Activated CD4-positive, CD25-positive, alpha-beta regulatory T cell treated with anti-CD3 and anti-CD28 coated beads, Interleukin-2, amount 50 U/mL, for 16 hours (primary cell): ENCODE results near the gene HDAC9.

Experiments used
- DNase-seq: peaks from one replicate; pipeline ENCODE4 v3.0.0-alpha.2; 2020; ENCODE audit warnings: low read depth, low spot score

The HDAC9 gene

GRCh38 chr7:18780938-18781337 is 285.4 kb downstream of the HDAC9 start:
- no peak for DNase-seq

- no peak for DNase-seq
Measured at GRCh38 chr7:18786196-18786727, 290.7 kb downstream of the HDAC9 start.

- DNase-seq = no peak
Measured at GRCh38 chr7:18786796-18787195, 291.2 kb downstream of the HDAC9 start.

GRCh38 chr7:18788026-18788425 is 292.5 kb downstream of the HDAC9 start:
- no peak for DNase-seq

GRCh38 chr7:18792871-18793595 is 297.5 kb downstream of the HDAC9 start:
- no peak for DNase-seq

GRCh38 chr7:18796216-18796615 is 300.7 kb downstream of the HDAC9 start:
- DNase-seq = no peak

- DNase-seq = no peak
Measured at GRCh38 chr7:18798088-18798906, 302.7 kb downstream of the HDAC9 start.

GRCh38 chr7:18799899-18800298 is 304.4 kb downstream of the HDAC9 start:
- DNase-seq = no peak

GRCh38 chr7:18803923-18804322 is 308.4 kb downstream of the HDAC9 start:
- no peak for DNase-seq

- no peak for DNase-seq
Measured at GRCh38 chr7:18806177-18806576, 310.6 kb downstream of the HDAC9 start.

GRCh38 chr7:18808026-18808425 is 312.5 kb downstream of the HDAC9 start:
- DNase-seq = no peak

GRCh38 chr7:18815261-18815960 is 319.9 kb downstream of the HDAC9 start:
- DNase-seq = no peak

GRCh38 chr7:18820981-18821380 is 325.4 kb downstream of the HDAC9 start:
- DNase-seq = no peak

GRCh38 chr7:18821554-18821953 is 326.0 kb downstream of the HDAC9 start:
- DNase-seq = no peak

- DNase-seq = no peak
Measured at GRCh38 chr7:18824157-18824556, 328.6 kb downstream of the HDAC9 start.

- DNase-seq = no peak
Measured at GRCh38 chr7:18828260-18828993, 332.9 kb downstream of the HDAC9 start.

- no peak for DNase-seq
Measured at GRCh38 chr7:18828994-18829857, 333.7 kb downstream of the HDAC9 start.

- DNase-seq = no peak
Measured at GRCh38 chr7:18829858-18830285, 334.3 kb downstream of the HDAC9 start.

- no peak for DNase-seq
Measured at GRCh38 chr7:18831419-18831818, 335.9 kb downstream of the HDAC9 start.

- DNase-seq = no peak
Measured at GRCh38 chr7:18831943-18832342, 336.4 kb downstream of the HDAC9 start.
